Ectodermal cell (in vitro differentiated cells): ENCODE data around the gene USP49.

ENCODE experiments used
- H3K27ac ChIP-seq: 2 replicates; pipeline ENCODE4 v1.7.0; 2013; ENCODE audit warnings: mild to moderate bottlenecking, low read depth, low read length; ENCODE audit not compliant: insufficient read depth, poor library complexity, severe bottlenecking
- H3K27me3 ChIP-seq: 2 replicates; pipeline ENCODE4 v1.7.0; 2013; ENCODE audit warnings: mild to moderate bottlenecking, low read length; ENCODE audit not compliant: insufficient read depth, control insufficient read depth, poor library complexity, severe bottlenecking
- H3K36me3 ChIP-seq: one replicate; pipeline ENCODE4 v1.7.0; 2013; ENCODE audit warnings: low read length; ENCODE audit not compliant: control insufficient read depth, insufficient read depth
- H3K4me1 ChIP-seq: one replicate; pipeline ENCODE4 v1.7.0; 2013; ENCODE audit warnings: low read length; ENCODE audit not compliant: control insufficient read depth, insufficient read depth
- H3K4me3 ChIP-seq: 2 replicates; pipeline ENCODE4 v1.7.0; 2013; ENCODE audit warnings: low read depth, low read length, control low read depth; ENCODE audit not compliant: insufficient read depth
- H3K9me3 ChIP-seq: 2 replicates; pipeline ENCODE4 v1.7.0; 2013; ENCODE audit warnings: mild to moderate bottlenecking, low read length, moderate library complexity; ENCODE audit not compliant: control insufficient read depth
- WGBS, 2 experiments: methylation state at CpG; one replicate each; pipeline ENCODE4 v1.1.7; 2013; ENCODE audit warnings: missing lambda C conversion rate in 2 of 2; 5-methylcytosine and 5-hydroxymethylcytosine counted together

Gene USP49

GRCh38 chr6:41836660-41837052, 58.5 kb downstream of the USP49 start:
- no peak overlapping the region for H3K27ac ChIP-seq

GRCh38 chr6:41836022-41836659, 59.0 kb downstream of the USP49 start:
- no peak overlapping the region for H3K27ac ChIP-seq
- no peaks in the 10 kb centered on the region for H3K27me3 ChIP-seq
- no peaks in the 10 kb centered on the region for H3K4me1 ChIP-seq
- H3K9me3 ChIP-seq = no peaks in the 10 kb centered on the region
- H3K36me3 ChIP-seq = no peaks in the 10 kb centered on the region
- 98% methylated on average over 4 to 5 of the region's 5 CpGs for WGBS, 2 experiments
- no peak overlapping the region for H3K4me3 ChIP-seq

More at GRCh38 chr6:41836660-41837052, 58.5 kb downstream of the USP49 start:
- H3K27me3 ChIP-seq = no peaks in the 10 kb centered on the region
- no peaks in the 10 kb centered on the region for H3K36me3 ChIP-seq
- H3K9me3 ChIP-seq = no peaks in the 10 kb centered on the region
- WGBS, 2 experiments = 89 to 95% methylated on average over 2 of the region's 2 CpGs
- H3K4me3 ChIP-seq = no peak overlapping the region
- H3K4me1 ChIP-seq = no peaks in the 10 kb centered on the region

- no peaks in the 10 kb centered on the region for H3K27me3 ChIP-seq
- WGBS, 2 experiments = 91 to 92% methylated on average over 3 of the region's 3 CpGs
- no peaks in the 10 kb centered on the region for H3K36me3 ChIP-seq
- no peaks in the 10 kb centered on the region for H3K9me3 ChIP-seq
- H3K4me1 ChIP-seq = no peaks in the 10 kb centered on the region
- no peak overlapping the region for H3K27ac ChIP-seq
- H3K4me3 ChIP-seq = no peak overlapping the region
Observed at GRCh38 chr6:41832263-41832662, 62.9 kb downstream of the USP49 start.

GRCh38 chr6:41826343-41827022, 68.7 kb downstream of the USP49 start:
- Histone ChIP-seq H3K27ac (no peak overlapping the region), H3K9me3 (no peaks in the 10 kb centered on the region), H3K4me1 (no peaks in the 10 kb centered on the region), H3K36me3 (no peaks in the 10 kb centered on the region), H3K27me3 (no peaks in the 10 kb centered on the region), H3K4me3 (no peak overlapping the region)
- WGBS, 2 experiments = 96% methylated on average over 2 of the region's 2 CpGs

- Histone ChIP-seq H3K4me1 (no peaks in the 10 kb centered on the region), H3K9me3 (no peaks in the 10 kb centered on the region), H3K27me3 (no peaks in the 10 kb centered on the region), H3K36me3 (no peaks in the 10 kb centered on the region), H3K27ac (no peak overlapping the region), H3K4me3 (no peak overlapping the region)
- 86 to 91% methylated on average over 12 to 13 of the region's 13 CpGs for WGBS, 2 experiments
Observed at GRCh38 chr6:41824571-41825569, 70.3 kb downstream of the USP49 start.

- 96 to 98% methylated on average over 1 of the region's 1 CpG for WGBS, 2 experiments
- Histone ChIP-seq H3K27me3 (no peaks in the 10 kb centered on the region), H3K27ac (no peak overlapping the region), H3K4me3 (no peak overlapping the region), H3K4me1 (no peaks in the 10 kb centered on the region), H3K36me3 (no peaks in the 10 kb centered on the region), H3K9me3 (no peaks in the 10 kb centered on the region)
Observed at GRCh38 chr6:41823178-41823577, 72.0 kb downstream of the USP49 start.

GRCh38 chr6:41822021-41822420, 73.2 kb downstream of the USP49 start:
- WGBS, 2 experiments = 97% methylated on average over 1 of the region's 1 CpG
- no peaks in the 10 kb centered on the region for H3K4me1 ChIP-seq

GRCh38 chr6:41821266-41821665, 73.9 kb downstream of the USP49 start:
- H3K27ac ChIP-seq = no peak overlapping the region
- H3K4me3 ChIP-seq = no peak overlapping the region
- H3K4me1 ChIP-seq = no peaks in the 10 kb centered on the region
- H3K9me3 ChIP-seq = no peaks in the 10 kb centered on the region
- H3K36me3 ChIP-seq = no peaks in the 10 kb centered on the region
- WGBS, 2 experiments = 82 to 92% methylated on average over 4 of the region's 4 CpGs
- H3K27me3 ChIP-seq = no peaks in the 10 kb centered on the region

More at GRCh38 chr6:41822021-41822420, 73.2 kb downstream of the USP49 start:
- Histone ChIP-seq H3K27ac (no peak overlapping the region), H3K4me3 (no peak overlapping the region), H3K27me3 (no peaks in the 10 kb centered on the region), H3K36me3 (no peaks in the 10 kb centered on the region), H3K9me3 (no peaks in the 10 kb centered on the region)

GRCh38 chr6:41818271-41819054, 76.7 kb downstream of the USP49 start:
- Histone ChIP-seq H3K4me3 (no peak overlapping the region), H3K27me3 (no peaks in the 10 kb centered on the region), H3K4me1 (no peaks in the 10 kb centered on the region), H3K27ac (no peak overlapping the region), H3K9me3 (no peaks in the 10 kb centered on the region), H3K36me3 (no peaks in the 10 kb centered on the region)
- 90 to 93% methylated on average over 4 of the region's 4 CpGs for WGBS, 2 experiments
